Measurements from ENCODE around the gene NUPR2. TPM values are rescaled to one million over a fixed set of nuclear protein-coding genes. Genes with fewer than 3 reads are reported as not detected.
"Not testable (repeated sequence)": the region's sequence is repeated elsewhere in the genome, so short reads cannot be mapped to it uniquely, and the experiment has no call there.

NUPR2 gene
- total RNA-seq, 1 experiment from 2014 or later, result not detected

DNA sequence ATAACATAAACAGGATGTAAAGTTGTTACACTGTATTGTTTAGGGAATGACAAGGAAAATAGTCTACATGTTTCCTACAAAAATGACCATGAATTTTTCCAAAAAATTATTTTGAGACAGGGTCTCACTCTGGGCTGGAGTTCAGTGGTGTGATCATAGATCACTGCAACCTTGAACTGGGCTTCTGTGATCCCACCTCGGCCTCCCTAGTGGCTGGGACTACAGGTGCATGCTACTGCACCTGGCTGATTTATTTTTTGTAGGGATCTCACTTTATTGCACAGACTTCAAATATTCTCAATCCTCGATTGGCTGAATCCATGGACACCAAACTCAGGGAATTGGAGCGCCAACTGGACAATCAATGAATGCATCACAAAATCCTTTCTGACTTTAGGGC, 16.6 kb downstream of the NUPR2 start:
- Histone ChIP-seq H2BK20ac (ENCODE audit: low read depth, low read length, poor library complexity, severe bottlenecking) (no peak overlapping the region), H3K9me3 (ENCODE audit: control insufficient read depth, low read depth, low read length) (no peaks in the 10 kb centered on the region), H3K9ac (ENCODE audit: extremely low read depth, insufficient read length, low read length) (no peak overlapping the region), H3K27ac (ENCODE audit: insufficient read length, low read depth, low read length) (no peak overlapping the region), H3K79me2 (ENCODE audit: insufficient read depth, low read length) (no peaks in the 10 kb centered on the region), H3K23ac (ENCODE audit: insufficient read length, low read depth, low read length) (no peak overlapping the region), H2AK5ac (ENCODE audit: insufficient read length, low read length) (no peak overlapping the region), H3K56ac (ENCODE audit: insufficient read length, low read depth, low read length) (no peak overlapping the region), H3K4me1 (ENCODE audit: insufficient read depth, low read length) (no peaks in the 10 kb centered on the region), H4K8ac (replicated peaks; ENCODE audit: insufficient read length, low read depth, low read length) (no peak overlapping the region), H2BK15ac (ENCODE audit: low read depth, low read length) (no peak overlapping the region), H4K5ac (ENCODE audit: insufficient read length, low read depth, low read length) (no peak overlapping the region), H2BK12ac (ENCODE audit: insufficient read length, low read depth, low read length) (no peak overlapping the region), H3K27me3 (ENCODE audit: insufficient read depth, low read length) (no peaks in the 10 kb centered on the region), H3K14ac (ENCODE audit: insufficient read depth, low read length) (no peak overlapping the region), H3K18ac (ENCODE audit: insufficient read length, low read depth, low read length) (no peak overlapping the region), H2BK5ac (ENCODE audit: insufficient read length, low read length) (no peak overlapping the region), H3K79me1 (ENCODE audit: insufficient read depth, low read depth, low read length, poor library complexity, severe bottlenecking) (no peaks in the 10 kb centered on the region), H4K91ac (ENCODE audit: insufficient read length, low read depth, low read length) (no peak overlapping the region), H3K23me2 (ENCODE audit: insufficient read length, low read depth, low read length, poor library complexity, severe bottlenecking) (no peaks in the 10 kb centered on the region), H2AFZ (ENCODE audit: low read length) (no peak overlapping the region), H3K4me2 (ENCODE audit: insufficient read depth, insufficient read length, low read length) (no peak overlapping the region), H3T11ph (ENCODE audit: low read length) (no peak overlapping the region), H3K4ac (ENCODE audit: low read depth, low read length) (no peak overlapping the region), H4K20me1 (ENCODE audit: control insufficient read depth, insufficient read depth, insufficient read length) (no peaks in the 10 kb centered on the region), H2BK120ac (ENCODE audit: low read depth, low read length, poor library complexity, severe bottlenecking) (no peak overlapping the region)
- TF ChIP-seq, protein P1, sequence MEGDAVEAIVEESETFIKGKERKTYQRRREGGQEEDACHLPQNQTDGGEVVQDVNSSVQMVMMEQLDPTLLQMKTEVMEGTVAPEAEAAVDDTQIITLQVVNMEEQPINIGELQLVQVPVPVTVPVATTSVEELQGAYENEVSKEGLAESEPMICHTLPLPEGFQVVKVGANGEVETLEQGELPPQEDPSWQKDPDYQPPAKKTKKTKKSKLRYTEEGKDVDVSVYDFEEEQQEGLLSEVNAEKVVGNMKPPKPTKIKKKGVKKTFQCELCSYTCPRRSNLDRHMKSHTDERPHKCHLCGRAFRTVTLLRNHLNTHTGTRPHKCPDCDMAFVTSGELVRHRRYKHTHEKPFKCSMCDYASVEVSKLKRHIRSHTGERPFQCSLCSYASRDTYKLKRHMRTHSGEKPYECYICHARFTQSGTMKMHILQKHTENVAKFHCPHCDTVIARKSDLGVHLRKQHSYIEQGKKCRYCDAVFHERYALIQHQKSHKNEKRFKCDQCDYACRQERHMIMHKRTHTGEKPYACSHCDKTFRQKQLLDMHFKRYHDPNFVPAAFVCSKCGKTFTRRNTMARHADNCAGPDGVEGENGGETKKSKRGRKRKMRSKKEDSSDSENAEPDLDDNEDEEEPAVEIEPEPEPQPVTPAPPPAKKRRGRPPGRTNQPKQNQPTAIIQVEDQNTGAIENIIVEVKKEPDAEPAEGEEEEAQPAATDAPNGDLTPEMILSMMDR (conservative IDR thresholded peaks at IDR 0.05), result no peak
- no CpG with 5 or more reads among the region's 3 CpGs for WGBS (ENCODE audit: extremely low coverage, insufficient read length, low lambda C conversion rate)
- Mint-ChIP-seq H3K27me3 (ENCODE audit: low read depth) (no peaks in the 10 kb centered on the region), H3K27ac (no peak overlapping the region), H3K9me3 (peaks cover 0 to 7% of the 10 kb centered on the region in 2 experiments; a peak in 2 of 5 replicates), H3K4me1 (no peaks in the 10 kb centered on the region), H3K4me3 (no peak overlapping the region), H3K36me3 (ENCODE audit: insufficient read depth in 1 of 3, low read depth in 3 of 3) (peaks cover 20 to 45% (median 34%) of the 10 kb centered on the region in 3 experiments)
- no peak for DNase-seq

DNA sequence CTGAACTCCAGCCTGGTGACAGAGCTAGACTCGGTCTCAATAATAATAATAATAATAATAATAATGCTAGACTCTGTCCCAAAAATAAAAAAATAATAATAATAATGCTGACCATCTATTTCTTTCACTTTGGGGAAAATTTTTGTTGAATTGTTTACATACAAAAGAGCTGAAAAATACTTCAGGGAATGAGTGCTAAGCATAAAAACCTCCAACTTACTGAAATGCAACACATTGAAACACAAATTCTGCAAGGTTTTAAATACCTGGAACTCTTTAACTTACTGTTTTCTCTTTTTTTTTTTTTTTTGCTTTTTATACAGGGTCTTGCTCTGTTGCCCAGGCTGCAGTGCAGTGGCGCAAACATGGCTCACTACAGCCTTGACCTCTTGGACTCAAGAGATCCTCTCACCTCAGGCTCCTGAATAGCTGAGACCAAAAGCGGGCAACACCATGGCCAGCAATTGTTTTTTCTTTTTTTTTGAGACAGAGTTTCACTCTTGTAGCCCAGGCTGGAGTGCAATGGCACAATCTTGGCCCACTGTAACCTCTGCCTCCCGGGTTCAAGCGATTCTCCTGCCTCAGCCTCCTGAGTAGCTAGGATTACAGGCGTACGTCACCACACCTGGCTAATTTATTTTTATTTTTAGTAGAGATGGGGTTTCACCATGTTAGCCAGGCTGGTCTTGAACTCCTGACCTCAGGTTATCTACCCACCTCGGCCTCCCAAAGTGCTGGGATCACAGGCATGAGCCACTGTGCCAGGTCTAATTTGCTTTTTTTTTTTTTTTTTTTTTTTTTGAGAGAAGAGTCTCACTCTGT, 17.8 kb downstream of the NUPR2 start:
- H3K18ac ChIP-seq (ENCODE audit: insufficient read length, low read depth, low read length); H3K4me3 Mint-ChIP-seq; H3T11ph ChIP-seq (ENCODE audit: low read length); H4K20me1 ChIP-seq (ENCODE audit: control insufficient read depth, insufficient read depth, insufficient read length); H3K27me3 ChIP-seq (ENCODE audit: insufficient read depth, low read length); H2BK15ac ChIP-seq (ENCODE audit: low read depth, low read length); H3K9ac ChIP-seq (ENCODE audit: extremely low read depth, insufficient read length, low read length); H3K27me3 Mint-ChIP-seq (ENCODE audit: low read depth); H3K79me2 ChIP-seq (ENCODE audit: insufficient read depth, low read length); H3K9me3 ChIP-seq (ENCODE audit: control insufficient read depth, low read depth, low read length); H2BK12ac ChIP-seq (ENCODE audit: insufficient read length, low read depth, low read length); H2BK20ac ChIP-seq (ENCODE audit: low read depth, low read length, poor library complexity, severe bottlenecking); H3K56ac ChIP-seq (ENCODE audit: insufficient read length, low read depth, low read length); H2BK120ac ChIP-seq (ENCODE audit: low read depth, low read length, poor library complexity, severe bottlenecking); H3K4me1 Mint-ChIP-seq; H4K8ac ChIP-seq (replicated peaks; ENCODE audit: insufficient read length, low read depth, low read length); H2BK5ac ChIP-seq (ENCODE audit: insufficient read length, low read length); H3K4me1 ChIP-seq (ENCODE audit: insufficient read depth, low read length); H3K79me1 ChIP-seq (ENCODE audit: insufficient read depth, low read depth, low read length, poor library complexity, severe bottlenecking); H3K14ac ChIP-seq (ENCODE audit: insufficient read depth, low read length); H3K4ac ChIP-seq (ENCODE audit: low read depth, low read length); H2AFZ ChIP-seq (ENCODE audit: low read length); H3K27ac Mint-ChIP-seq; H2AK5ac ChIP-seq (ENCODE audit: insufficient read length, low read length); H3K4me2 ChIP-seq (ENCODE audit: insufficient read depth, insufficient read length, low read length); H3K23me2 ChIP-seq (ENCODE audit: insufficient read length, low read depth, low read length, poor library complexity, severe bottlenecking); H4K5ac ChIP-seq (ENCODE audit: insufficient read length, low read depth, low read length); H3K9me3 Mint-ChIP-seq; H4K91ac ChIP-seq (ENCODE audit: insufficient read length, low read depth, low read length); H3K23ac ChIP-seq (ENCODE audit: insufficient read length, low read depth, low read length); DNase-seq; H3K27ac ChIP-seq (ENCODE audit: insufficient read length, low read depth, low read length): not testable (repeated sequence)
- peaks cover 18 to 36% (median 25%) of the 10 kb centered on the region in 3 experiments for H3K36me3 Mint-ChIP-seq (ENCODE audit: insufficient read depth in 1 of 3, low read depth in 3 of 3)
- WGBS (ENCODE audit: extremely low coverage, insufficient read length, low lambda C conversion rate), result no CpG with 5 or more reads among the region's 8 CpGs
